HG03378 (cell line): Measurements from ENCODE around the gene FAM53B.
A peak's percentile ranks its signal among the peaks of the same experiment; 100 is the strongest.

ENCODE experiments used
- ATAC-seq: cut with Tn5 transposase; IDR thresholded peaks from one replicate; pipeline ENCODE4 v1.9.1; 2021; ENCODE audit warnings: mild to moderate bottlenecking, moderate library complexity; ENCODE audit not compliant: unreplicated experiment

FAM53B gene

DNA sequence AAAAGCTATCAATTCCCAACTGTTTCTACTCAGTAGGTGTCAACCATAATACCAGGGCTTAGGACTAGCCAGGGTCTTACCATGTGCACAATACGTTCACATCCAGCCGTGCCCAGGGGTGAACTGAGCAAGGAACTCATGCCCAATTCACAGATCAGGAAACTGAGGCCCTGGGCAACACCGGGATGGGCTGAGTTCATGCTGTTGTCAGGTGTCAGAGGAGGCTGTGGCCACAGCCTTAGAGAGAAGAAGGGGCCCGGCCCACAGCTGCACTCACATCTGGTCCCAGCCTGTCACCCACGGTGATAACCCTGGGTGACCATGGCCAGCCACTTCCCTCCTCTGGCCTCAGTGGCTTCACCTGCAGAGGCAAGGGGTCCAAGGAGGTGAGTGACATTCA, 92.0 kb downstream of the FAM53B start:
- ATAC-seq, result no peak

DNA sequence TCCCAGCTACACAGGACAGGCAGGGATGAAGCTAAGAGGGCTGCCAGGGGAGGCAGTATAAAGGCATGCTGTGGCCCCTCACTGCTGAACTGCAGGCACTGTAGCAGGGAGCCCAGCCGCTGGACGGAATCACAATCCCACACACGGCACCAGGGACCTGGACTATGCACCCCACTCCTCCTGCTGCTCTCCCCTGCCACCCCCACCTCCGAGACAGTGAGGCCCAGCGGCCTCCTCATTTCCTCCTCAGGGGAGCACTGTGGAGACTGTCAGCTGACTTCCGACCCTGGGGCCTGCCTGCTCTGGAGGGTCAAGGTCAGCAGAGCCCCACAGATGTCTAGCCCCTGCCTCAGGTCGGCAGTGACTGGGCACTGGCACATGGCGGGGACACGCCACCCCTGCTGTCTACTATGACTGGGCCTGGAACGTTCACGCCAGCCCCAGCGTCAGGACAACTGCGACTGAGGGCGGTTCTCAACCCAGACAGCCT, 92.7 kb downstream of the FAM53B start:
- no peak for ATAC-seq

DNA sequence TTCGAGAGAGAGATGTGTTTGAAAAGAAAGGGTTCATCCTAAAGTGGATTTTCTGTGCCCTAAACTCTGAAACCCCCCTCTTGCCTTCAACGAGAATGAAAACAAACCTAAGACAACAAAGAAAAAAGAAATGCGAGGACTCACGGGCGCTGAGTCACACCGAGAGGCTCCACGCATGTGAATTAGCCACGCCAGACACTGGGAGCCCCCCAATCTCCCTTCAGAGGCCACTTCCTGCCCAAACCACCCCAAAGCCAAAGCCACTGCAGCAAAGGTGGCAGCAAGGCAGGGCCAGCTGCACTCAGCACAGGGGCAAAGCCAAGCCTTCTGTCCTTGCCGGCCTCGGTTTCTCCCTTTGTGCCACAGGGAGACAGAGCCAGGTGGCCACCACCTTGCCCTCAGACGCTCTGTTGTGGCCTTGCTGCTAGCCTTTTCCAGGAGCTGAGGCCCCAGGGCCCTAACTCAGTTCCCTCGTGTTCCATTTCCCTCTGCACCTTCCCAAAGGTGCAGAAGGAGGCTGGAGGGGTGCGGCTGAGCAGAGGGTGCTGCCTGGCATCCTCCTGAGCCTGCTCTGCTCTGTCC, 93.3 kb downstream of the FAM53B start:
- ATAC-seq, result no peak

DNA sequence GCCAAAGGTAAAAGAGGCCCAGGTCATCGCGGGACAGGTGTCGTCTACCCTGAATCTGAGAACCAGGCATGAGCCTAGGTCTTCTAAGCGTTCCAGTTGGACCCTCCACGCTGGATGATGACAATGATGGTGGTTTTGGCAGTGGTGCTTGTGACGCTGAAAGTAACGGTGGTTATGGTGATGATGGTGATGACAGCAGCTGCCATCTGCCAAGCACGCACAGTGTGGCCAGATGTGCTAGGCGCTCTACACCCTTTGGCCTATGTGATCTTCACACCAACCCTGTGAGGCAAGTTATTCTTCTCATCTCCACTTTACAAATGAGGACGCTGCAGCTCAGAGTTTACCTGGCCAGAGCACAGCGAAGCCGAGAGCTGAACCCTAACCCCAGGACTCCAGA, 93.9 kb downstream of the FAM53B start:
- no peak for ATAC-seq

DNA sequence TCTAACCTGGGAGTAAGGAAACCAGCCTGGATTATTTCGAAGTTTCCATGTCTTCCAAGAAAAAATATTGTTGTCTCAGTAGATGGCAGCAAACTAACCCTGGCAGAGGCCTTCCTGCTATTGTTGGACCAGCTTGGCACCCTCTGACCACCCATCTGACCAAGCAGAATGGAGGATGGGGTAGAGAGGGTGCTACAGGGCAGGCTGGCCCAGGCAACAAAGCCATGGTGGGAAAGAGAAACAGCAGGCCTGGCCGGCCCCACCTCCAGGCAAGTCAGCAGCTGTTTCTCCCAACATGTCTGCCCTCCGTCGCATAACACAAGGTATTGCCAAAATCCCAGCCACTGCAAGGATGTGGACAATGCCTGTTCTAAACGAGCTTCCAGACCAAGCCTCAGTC, 95.0 kb downstream of the FAM53B start:
- ATAC-seq, result no peak

DNA sequence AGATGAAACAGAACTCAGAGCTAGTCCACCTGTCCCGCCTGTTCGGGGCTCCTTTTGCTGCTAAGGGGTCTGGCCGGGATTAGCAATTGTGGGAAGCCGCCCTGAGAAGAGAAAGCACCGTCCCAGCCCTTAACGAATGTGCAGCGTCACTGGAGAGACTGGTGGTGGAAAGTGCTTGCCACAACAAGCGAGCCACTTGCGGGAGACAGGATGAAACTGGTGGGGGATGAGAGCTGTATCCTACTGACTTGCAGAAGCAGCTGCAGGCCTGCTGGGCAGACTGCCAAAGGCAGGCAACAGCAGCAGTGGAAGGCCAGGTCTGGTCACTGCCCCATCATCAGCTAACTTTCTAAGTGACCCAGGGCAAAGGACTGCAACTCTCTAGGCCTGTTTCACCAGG, 95.4 kb downstream of the FAM53B start:
- no peak for ATAC-seq

DNA sequence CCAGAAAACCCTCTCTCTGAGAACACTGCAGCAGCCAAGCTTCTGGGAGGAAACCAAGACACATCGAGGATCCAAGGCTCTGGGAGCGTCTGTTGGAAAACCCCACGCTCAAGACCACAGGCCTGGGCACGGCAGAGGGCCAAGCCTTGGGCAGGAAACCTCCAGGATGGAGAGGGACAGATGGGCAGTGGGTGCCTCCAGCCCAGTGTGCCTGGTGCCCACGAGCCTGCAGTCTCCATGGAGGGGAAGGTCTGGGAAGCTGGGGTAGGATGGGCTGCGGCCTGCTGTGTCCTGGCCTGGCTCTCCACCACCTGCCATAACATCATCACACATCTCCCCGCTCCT, 96.1 kb downstream of the FAM53B start:
- no peak for ATAC-seq

DNA sequence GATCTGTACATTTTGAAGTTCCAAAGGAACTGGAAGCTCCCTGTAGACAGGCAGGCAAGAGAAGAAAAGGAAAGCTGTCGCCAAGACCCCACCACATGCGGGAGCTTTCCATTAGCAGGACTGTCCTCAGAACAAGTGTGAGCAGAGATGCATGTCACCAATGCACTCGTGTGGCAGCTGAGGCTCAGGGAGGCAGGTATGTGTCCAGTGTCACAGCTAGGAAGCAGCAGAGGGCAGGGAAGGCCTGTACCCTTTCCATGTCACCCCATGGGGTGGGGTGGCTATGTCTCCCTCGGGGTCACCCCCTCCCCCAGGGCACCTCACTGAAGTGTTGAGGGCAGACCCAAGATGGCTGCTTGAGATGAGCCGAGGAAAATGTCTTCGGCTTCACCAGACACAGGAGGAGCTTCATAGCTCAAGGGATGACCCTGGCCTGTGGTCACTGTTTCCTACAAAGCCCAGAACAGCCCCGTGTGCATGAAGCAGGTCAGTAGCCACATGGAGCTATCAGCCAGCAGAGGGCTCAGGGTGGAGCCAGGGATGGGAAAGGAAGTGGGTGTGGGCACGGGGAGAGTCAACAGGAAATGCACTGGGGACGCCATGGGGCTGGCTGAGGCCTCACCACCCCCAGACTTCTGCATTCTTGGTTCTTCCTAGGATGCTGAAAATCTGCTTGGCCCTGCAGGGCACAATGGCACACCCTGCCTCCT, 96.6 kb downstream of the FAM53B start:
- ATAC-seq, result no peak

DNA sequence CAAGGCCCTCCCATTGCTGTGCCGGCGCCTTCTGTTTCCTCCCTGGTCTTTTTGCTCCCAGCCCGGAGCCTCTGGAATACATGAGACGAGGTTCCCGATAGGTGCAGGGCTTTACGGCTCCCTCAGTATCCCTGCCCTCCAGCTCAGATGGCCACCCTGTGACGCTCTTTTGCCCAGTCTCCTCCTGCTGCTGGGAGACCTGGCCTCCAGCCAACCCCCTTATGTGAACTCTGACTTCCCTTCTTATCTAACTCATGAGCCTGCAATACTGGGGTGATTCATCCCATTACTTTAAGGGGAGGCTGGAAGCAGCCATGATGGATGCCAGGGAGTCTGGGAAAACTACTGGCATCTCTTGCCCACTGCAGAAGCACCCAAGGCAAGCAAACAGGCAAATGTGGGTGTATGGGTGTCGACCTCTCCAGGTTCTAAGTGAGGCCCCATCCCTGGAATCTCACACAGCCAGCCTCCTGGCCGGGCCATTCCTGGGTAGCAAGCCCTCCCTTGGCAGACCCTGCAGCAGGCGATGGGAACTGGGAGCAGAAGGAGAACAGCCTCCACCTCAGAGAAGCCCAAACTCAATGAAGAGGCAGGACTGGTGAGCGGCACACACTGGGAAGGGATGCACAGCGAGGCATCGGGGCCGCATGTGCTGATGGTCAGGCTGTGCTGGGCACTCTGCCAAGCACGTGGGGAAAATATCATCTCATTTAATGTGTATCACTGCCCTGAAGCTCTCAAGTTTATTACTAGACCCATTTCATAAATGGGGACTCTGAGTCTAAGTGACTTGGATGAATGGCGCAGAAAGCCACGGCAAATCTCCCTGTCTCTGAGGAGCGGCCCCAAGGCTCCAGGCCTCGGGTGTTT, 97.5 kb downstream of the FAM53B start:
- no peak for ATAC-seq

DNA sequence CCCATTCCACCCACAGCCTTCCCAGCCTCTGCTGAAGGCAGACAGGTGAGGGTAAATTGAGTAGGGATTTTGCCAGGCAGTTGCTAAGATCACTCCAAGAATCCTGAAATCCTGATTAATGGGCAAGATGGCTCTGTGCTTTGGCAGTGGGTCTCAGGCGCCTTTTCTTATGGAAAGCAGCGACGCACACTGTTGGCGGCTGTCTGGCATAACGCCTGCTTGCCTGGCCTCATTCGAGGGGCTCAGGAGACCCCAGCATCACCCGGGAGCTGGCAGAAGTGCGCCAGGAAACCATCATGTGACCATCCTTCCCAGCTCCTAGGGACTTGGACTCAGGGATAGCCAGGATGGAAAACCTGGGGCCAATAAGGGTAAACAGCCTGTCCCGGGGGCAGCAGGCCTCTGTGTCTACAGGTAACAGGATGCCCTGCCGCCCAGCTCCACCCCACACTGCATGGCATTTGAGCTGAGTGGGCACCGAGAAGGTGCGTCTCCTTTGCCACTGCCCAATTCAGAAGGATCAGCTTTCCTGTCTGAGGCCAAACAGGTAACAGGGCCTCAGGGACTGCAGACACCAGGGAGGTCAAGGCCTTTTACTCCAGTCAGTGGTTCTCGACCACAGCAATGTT, 98.6 kb downstream of the FAM53B start:
- no peak for ATAC-seq

DNA sequence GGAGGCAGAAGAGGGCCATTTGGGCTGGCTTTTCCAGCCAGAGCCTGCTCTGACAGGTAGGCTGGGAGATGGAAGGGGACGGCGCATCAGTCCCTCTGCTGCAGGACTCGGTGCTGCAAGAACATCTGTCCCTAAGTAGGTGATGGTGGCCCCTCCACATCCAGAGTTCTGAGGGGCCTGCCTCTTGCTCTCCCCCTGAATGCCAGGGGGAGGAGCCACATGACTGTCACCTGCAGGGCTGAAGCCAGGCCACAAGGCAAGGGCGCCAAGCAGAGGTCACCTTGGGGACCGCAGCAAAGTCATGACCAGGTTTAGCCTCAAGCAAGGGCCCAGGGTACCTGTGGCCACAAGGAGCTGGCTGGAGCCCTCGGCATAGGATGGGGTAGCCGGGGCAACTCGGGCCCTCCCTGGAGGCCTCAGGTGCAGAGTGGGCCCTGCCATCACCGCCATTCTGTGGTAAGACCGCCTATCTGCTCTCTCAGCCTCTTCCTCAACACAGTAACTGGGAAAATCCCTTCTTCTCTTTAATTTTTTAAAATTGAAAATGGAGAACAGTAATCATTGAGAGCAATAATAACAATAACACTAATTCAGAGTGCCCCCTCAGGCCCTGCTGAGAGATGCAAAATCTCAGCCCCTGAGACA, 99.3 kb downstream of the FAM53B start:
- no peak for ATAC-seq

DNA sequence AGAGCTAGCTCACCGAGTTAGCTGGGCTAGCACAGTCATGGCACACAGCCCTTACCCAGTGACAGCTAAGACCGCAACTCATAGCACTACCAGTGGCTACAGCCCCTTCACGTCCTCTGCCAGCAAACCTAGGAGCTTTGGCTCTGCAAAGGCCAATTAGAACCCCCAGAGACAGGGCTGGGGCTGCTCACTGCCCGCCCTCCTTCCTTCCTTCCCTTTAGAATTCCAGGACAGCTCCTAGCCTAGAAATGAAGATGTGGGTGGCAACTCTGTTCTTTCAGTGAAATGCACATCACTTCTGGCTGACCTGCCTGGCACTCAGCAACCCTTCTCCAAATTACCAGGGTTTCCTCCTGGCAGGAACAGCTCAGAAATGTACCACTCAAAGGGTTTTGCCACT, 99.9 kb downstream of the FAM53B start:
- no peak for ATAC-seq

DNA sequence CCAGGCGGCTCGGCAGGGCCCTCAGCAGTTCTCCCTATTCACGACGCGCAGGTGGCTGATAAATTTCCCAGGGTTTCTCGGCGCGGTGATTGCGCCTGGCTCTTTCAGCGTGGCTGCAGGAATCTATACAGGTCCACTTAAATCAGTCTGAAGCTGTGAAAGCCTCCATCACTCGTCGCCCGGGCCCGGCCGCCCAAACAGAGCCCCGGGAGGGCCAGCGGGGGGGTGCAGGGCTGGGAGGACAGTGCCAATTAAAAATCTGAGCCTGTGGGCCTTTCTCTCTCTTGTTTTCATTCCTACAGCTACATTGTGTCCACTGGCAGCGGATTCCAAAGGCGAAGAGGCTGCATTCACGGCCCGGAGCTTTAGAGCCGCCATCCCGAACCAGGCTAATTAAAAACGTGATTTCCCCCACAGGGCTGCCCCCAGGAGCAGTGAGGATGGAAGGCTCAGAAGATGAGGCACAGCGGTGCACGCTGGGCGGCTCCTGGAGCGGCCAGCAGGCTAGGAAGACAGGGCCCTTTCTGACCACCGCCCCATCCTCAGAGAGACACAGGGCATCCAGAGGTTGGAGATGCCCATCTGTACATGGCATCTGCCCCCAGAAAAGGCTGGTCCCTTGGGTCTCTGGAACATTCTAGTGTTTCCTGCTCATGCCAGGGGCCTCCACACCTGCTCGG, 100.7 kb downstream of the FAM53B start:
- no peak for ATAC-seq

DNA sequence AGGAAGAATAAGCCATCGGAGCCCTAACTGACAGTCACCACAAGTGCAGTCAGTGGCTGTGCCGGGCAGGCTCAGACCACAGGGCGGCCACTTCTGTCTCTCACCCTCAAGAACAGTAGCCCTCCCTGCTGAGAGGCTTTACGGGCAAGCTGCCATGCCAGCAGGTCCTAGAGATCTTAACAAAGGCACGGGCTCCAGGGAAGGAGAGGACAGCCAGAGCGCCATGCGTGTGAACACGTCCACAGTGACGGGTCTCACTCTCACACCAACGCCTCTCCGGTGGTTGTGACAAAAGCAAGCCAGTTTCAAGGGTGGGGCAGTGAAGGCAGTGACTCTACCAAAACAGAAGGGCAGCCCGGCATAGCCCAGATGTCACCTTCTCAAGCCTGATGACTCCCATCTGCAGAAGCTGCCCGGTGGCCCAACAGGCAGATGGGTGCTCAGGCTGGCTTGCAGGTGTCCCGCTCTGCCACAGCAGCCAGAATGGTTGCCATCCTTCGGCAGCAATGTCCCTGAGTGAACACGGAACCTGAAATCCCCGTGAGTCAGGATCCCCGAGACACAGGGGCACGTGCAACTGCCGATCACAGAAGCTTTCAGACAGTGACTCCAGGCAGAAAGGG, 102.0 kb downstream of the FAM53B start:
- ATAC-seq, result no peak

DNA sequence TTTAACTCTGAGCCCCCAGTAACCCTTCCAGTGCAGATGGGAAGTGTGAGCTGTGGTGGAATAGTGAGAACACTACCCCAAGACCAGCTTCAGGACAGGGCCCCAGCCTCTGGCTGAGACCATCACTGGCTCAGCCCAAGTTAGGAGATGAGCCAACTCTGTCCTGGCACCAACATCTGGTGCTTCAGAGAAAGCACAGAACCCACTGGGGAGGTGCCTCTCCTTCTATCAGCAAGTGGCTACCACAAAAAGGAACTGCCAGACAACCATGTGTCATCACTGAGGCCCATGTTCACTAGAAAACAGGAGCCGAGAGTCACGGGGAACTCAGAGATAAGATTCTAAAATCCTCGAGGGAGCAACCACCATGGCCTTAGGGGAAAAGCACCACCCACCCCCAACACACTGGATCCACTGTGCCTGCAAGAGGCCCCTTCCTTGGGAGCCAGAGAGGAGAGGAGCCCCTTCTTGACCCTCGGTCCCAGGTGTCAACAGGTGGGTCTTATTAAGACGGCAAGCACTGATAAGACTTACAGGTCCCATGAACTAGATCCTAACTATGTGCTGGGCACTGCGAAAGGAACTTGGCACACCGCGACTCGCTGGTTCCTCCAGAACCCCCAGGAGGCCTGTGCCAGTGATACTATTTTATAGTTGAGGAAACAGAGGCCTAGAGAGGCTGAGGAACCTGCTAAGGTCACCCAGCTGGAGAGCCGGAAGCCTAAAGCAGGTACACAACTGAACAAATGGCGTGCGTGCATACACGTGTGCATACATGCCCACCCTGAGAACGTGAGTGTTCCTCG, 102.7 kb downstream of the FAM53B start:
- ATAC-seq, result peak; percentile 36

DNA sequence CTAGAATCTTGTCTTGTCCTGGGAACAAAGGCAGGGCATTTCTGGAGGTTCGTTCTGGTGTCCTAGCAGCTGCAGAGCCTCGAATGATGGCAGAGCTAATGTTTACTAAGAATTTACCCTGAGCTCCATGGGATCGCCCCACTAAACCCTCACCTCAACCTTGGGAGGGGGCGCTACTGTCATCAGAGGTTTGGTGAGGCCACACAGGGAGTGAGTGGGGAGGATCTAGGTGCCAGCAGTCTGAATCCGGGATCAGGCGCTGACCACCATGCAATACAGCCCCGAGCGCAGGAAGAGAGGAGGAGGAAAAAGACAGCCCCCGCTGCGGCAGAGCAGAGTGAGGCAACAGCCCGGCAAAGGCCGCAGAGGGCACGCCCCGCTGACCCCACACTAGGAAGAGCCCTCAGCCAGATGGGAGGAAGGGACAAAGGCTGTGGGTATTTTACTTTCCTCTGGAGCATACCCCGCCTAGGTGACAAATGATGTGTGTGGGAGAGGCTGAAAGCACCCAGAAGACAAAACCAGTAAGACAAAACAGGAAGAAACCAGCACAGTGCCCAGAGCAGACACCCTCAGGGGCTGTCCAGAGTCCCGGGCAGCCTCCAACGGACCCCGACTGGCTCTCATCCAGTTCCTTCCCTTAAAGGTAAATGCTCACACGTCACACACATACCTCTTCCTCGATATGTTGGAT, 103.5 kb downstream of the FAM53B start:
- peak; percentile 61 for ATAC-seq

DNA sequence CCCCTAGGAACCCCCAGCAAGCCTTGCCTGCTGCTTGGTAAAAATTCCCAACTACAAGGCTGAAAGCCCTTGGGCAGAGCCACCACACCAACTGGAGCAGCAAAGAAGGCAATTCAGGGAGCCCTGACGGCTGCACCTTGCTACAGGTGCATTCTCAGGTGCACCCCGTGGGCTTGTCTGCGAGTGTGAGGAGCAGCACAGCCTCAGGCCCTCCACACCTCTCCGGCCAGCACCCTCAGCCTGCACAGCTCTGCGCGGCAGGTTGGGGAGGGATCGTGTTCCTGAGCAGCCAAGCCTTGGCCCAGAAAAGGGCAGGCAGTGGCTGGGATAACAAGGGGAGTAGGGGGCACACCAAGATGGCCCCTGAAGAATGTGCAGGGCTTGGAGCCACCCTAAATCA, 104.1 kb downstream of the FAM53B start:
- ATAC-seq, result no peak

DNA sequence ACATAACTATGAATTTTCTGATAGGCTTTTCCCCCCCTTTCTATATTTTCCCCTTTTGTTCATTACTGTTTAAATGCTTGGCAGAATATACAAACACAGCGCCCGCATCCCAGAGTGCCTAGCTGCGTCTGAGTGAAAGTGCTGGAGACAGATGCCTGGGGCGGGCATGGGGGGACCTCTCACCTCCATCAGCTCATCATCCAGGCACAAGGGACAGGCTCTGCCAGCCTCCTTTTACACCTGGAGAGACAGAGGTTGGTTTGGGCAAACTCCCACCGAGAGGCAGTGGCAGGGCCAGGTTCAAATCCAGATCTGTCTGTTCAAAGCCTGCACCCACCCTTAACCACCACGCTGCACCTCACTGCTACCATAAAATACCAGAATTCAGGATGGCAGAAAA, 104.5 kb downstream of the FAM53B start:
- no peak for ATAC-seq

DNA sequence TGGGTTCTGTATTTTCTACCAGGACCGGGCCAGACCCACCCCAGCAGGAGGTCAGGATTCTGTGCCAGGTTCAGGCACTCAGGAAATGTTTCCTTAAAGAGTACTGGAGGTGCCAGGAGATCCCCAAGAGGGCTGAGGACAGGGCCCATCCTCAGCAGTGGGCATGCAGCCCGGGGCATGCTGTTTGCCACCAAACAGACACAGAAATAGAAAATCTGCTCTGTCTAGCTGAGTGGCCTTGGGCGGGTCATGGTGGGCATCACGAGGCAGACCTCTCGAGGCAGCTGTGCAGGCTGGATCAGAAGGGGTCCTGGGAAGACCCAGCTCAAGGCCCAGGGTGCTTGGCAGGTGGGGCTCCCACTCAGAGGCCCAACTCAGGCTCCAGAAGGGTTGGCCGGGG, 105.0 kb downstream of the FAM53B start:
- ATAC-seq, result no peak
